ENCODE results near the gene TRIM26. TPM values are rescaled to one million over a fixed set of nuclear protein-coding genes. Genes with fewer than 3 reads are reported as not detected.

TRIM26 gene
- total and polyA plus RNA-seq, 2 experiments from 2014 or later = 11.0 to 38.0 TPM

DNA sequence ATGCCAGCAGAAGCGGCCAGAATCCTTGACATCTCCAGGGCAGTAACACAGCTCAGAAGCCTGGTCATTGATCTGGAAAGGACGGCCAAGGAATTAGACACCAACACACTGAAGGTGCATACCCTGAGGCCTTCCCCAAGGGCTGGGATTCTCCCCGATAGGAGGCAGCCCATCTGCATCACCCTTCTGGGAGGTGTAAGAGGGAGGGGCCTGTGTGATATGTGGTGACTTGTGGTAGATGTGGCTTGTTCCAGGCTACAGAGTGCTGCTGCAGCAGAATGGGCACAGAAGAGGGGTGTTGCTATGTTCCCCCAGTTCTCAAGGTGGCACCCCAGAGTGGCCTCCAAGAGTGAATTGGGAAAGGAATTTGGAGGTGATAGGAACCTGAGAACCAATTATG is 66.1 kb downstream of the TRIM26 start:
- Histone ChIP-seq H4K20me1 (replicated peaks; ENCODE audit: insufficient read depth) (no peaks in the 10 kb centered on the region), H3K4me2 (no peak overlapping the region), H3K4me1 (ENCODE audit: insufficient read depth) (no peaks in the 10 kb centered on the region), H3K27me3 (ENCODE audit: insufficient read depth) (no peaks in the 10 kb centered on the region), H3K36me3 (ENCODE audit: insufficient read depth) (no peaks in the 10 kb centered on the region), H3K79me2 (replicated peaks; ENCODE audit: insufficient read depth) (no peaks in the 10 kb centered on the region), H3F3A (replicated peaks; ENCODE audit: low read depth) (no peaks in the 10 kb centered on the region), H3K9me2 (ENCODE audit: insufficient read depth) (no peaks in the 10 kb centered on the region), H2AFZ (no peak overlapping the region), H3K27ac (ENCODE audit: low read depth) (no peak overlapping the region), H3K4me3 (no peak overlapping the region)
- DNase-seq (ENCODE audit: low spot score) (no peak), ATAC-seq (no peak; the same call in 2 of the 3 replicates)
- peaks cover 5% of the 10 kb centered on the region for H3K4me1 Mint-ChIP-seq
- TF ChIP-seq POLR2AphosphoS5 (IDR thresholded peaks at IDR 0.05; ENCODE audit: low read depth) (no peak), STAT1 (IDR thresholded peaks at IDR 0.05; ENCODE audit: unreplicated experiment) (no peak), NANOG (IDR thresholded peaks at IDR 0.05; ENCODE audit: borderline replicate concordance) (no peak), EZH2phosphoT487 (IDR thresholded peaks at IDR 0.05; ENCODE audit: unreplicated experiment) (no peak), EZH2 (IDR thresholded peaks at IDR 0.05; ENCODE audit: low read depth, unreplicated experiment) (no peak), ZNF331 (CRISPR knock-in tag; IDR thresholded peaks at IDR 0.05; ENCODE audit: low read depth) (no peak), CTCF (conservative IDR thresholded peaks at IDR 0.05; ENCODE audit: low read depth in 2 of 2) (no peak), ZNF462 (CRISPR knock-in tag; IDR thresholded peaks at IDR 0.05) (no peak), JUNB (IDR thresholded peaks at IDR 0.05; ENCODE audit: unreplicated experiment) (no peak), REST (IDR thresholded peaks at IDR 0.05; ENCODE audit: unreplicated experiment) (no peak)
- H3K9me3 Mint-ChIP-seq = no peaks in the 10 kb centered on the region
- H3K36me3 Mint-ChIP-seq (ENCODE audit: low read depth) = no peaks in the 10 kb centered on the region
- H3K27ac Mint-ChIP-seq = no peak overlapping the region
- no peak overlapping the region for H3K4me3 Mint-ChIP-seq
- H3K27me3 Mint-ChIP-seq (ENCODE audit: insufficient read depth, low read depth, poor library complexity) = no peaks in the 10 kb centered on the region

All from GM23338 (cell line).